Stimulated activated CD8-positive, alpha-beta memory T cell treated with anti-CD3 and anti-CD28 coated beads, Interleukin-12 subunit alpha, Interleukin-12 subunit beta, amount 100 ng/mL, for 4 hours (primary cell): Measurements from ENCODE around the gene RBP3.

ENCODE experiments used
- DNase-seq: peaks from one replicate; pipeline ENCODE4 v3.0.0-alpha.2; 2020; ENCODE audit warnings: low read depth

RBP3 gene

GRCh38 chr10:47359101-47359500 lies 10.9 kb downstream of the RBP3 start:
- no peak for DNase-seq

- DNase-seq: no peak
Observed at GRCh38 chr10:47359626-47360418, 11.7 kb downstream of the RBP3 start.

- DNase-seq: no peak
Observed at GRCh38 chr10:47360419-47361040, 12.4 kb downstream of the RBP3 start.

GRCh38 chr10:47361293-47361692 lies 13.1 kb downstream of the RBP3 start:
- no peak for DNase-seq

GRCh38 chr10:47362199-47362598 lies 14.0 kb downstream of the RBP3 start:
- DNase-seq: no peak

GRCh38 chr10:47363781-47364180 lies 15.6 kb downstream of the RBP3 start:
- no peak for DNase-seq

GRCh38 chr10:47364366-47364765 lies 16.2 kb downstream of the RBP3 start:
- DNase-seq: no peak

- DNase-seq: no peak
Observed at GRCh38 chr10:47364911-47365310, 16.7 kb downstream of the RBP3 start.

- no peak for DNase-seq
Observed at GRCh38 chr10:47365431-47366180, 17.4 kb downstream of the RBP3 start.

GRCh38 chr10:47366181-47366631 lies 18.0 kb downstream of the RBP3 start:
- no peak for DNase-seq

- DNase-seq: no peak
Observed at GRCh38 chr10:47366731-47367460, 18.7 kb downstream of the RBP3 start.

- no peak for DNase-seq
Observed at GRCh38 chr10:47367646-47368045, 19.5 kb downstream of the RBP3 start.

- DNase-seq: no peak
Observed at GRCh38 chr10:47368431-47369180, 20.4 kb downstream of the RBP3 start.

GRCh38 chr10:47369251-47369894 lies 21.2 kb downstream of the RBP3 start:
- no peak for DNase-seq

GRCh38 chr10:47370015-47370767 lies 22.0 kb downstream of the RBP3 start:
- DNase-seq: no peak

- no peak for DNase-seq
Observed at GRCh38 chr10:47370878-47371277, 22.7 kb downstream of the RBP3 start.

GRCh38 chr10:47371629-47372485 lies 23.7 kb downstream of the RBP3 start:
- no peak for DNase-seq

- DNase-seq: no peak
Observed at GRCh38 chr10:47372726-47373125, 24.6 kb downstream of the RBP3 start.
